ENCODE data around the gene C11orf97.
"Not testable (repeated sequence)": the region's sequence is repeated elsewhere in the genome, so short reads cannot be mapped to it uniquely, and the experiment has no call there.

- not testable (repeated sequence) for TF ChIP-seq CTCF, EZH2, EZH2phosphoT487 (IDR thresholded peaks at IDR 0.05)
Measured at GRCh38 chr11:94572975-94573374, 60.7 kb downstream of the C11orf97 start.

Data from neural progenitor cell (in vitro differentiated cells).